K562 (cell line): ENCODE measurements around the gene GATB. TPM values are rescaled to one million over a fixed set of nuclear protein-coding genes. Genes with fewer than 3 reads are reported as not detected.

Source experiments
- ETV6 ChIP-seq, 3 experiments: fragments of 150-350 bp in 1 of 3; sonication (generic) in 1 of 3; formaldehyde crosslinking in 1 of 3; IDR thresholded peaks; 2 replicates each; pipeline versions ENCODE4 v1.6.1 to v1.8.0; 2014 to 2022; ENCODE audit warnings: borderline replicate concordance in 2 of 3, low read depth in 2 of 3, antibody characterized with exemption in 1 of 3, low read length in 1 of 3, mild to moderate bottlenecking in 1 of 3, missing genetic modification reagents in 1 of 3
- FOXK2 ChIP-seq, 2 experiments: fragments of 450-650 bp; IDR thresholded peaks in 1 of 2; conservative IDR thresholded peaks in 1 of 2; 2 replicates each; pipeline ENCODE4 v1.6.1; 2016; ENCODE audit warnings: low read depth in 2 of 2, mild to moderate bottlenecking in 1 of 2
- HOXB6 ChIP-seq: fragments of 250-450 bp; sonication (Bioruptor Pico); IDR thresholded peaks from 2 replicates; pipeline ENCODE4 v1.5.1; 2022; ENCODE audit warnings: mild to moderate bottlenecking, borderline replicate concordance
- PTBP1 ChIP-seq: fragments of 200-400 bp; formaldehyde crosslinking; IDR thresholded peaks from 2 replicates; pipeline ENCODE4 v1.6.1; 2017; ENCODE audit warnings: low read depth, low read length
- ZNF407 ChIP-seq: fragments of 450-650 bp; IDR thresholded peaks from 2 replicates; pipeline ENCODE4 v1.6.1; 2016; ENCODE audit warnings: low read depth
- ZNF655 ChIP-seq: fragments of 250-450 bp; sonication (Bioruptor Pico); IDR thresholded peaks from 2 replicates; pipeline ENCODE4 v1.5.0; 2021
- ZSCAN32 ChIP-seq: fragments of 450-650 bp; formaldehyde crosslinking; IDR thresholded peaks from 2 replicates; pipeline ENCODE4 v1.4.0; 2020; ENCODE audit warnings: mild to moderate bottlenecking, moderate library complexity
- polyA plus RNA-seq, 8 experiments: library from polyadenylated mRNA; depleted of rRNA in 4 of 8; stranded (reverse) in 5 of 8; unstranded in 3 of 8; fragments of >200 nt; fragmentation: Nextera tagmentation in 2 of 8; fragmentation: Illumina TruSeq in 1 of 8; extraction: Ambion mirVana in 2 of 8; extraction: Trizol in 1 of 8; gene quantifications; 2 replicates each; pipeline versions ENCODE4 v1.2.1 to v1.2.3, GENCODE V29; 2011 to 2014; ENCODE audit warnings: inconsistent platforms in 1 of 8, missing spikeins in 1 of 8
- total RNA-seq, 7 experiments: library from RNA; depleted of rRNA in 6 of 7; stranded (reverse); fragments of >200 nt in 6 of 7; fragmentation: Illumina TruSeq in 2 of 7; extraction: Trizol in 2 of 7; gene quantifications; 2 replicates each; pipeline versions ENCODE4 v1.2.1 to v1.2.3, GENCODE V29; 2011 to 2021; ENCODE audit warnings: low replicate concordance in 1 of 7

The GATB gene
- total and polyA plus RNA-seq, 9 of the 15 experiments (the other 6 are each of a cell fraction or from before 2014, with no cell fraction given): 15.3 to 31.8 (median 26.2) TPM

- TF ChIP-seq ZNF407 (no peak), ZSCAN32 (CRISPR knock-in tag) (no peak), ETV6 (IDR thresholded peaks at IDR 0.05; ENCODE audit: borderline replicate concordance in 1 of 2, low read depth in 2 of 2, low read length in 1 of 2) (no peak), ETV6 (CRISPR knock-in tag; IDR thresholded peaks at IDR 0.05; ENCODE audit: borderline replicate concordance) (no peak), ZNF655 (CRISPR knock-in tag) (no peak), HOXB6 (CRISPR knock-in tag) (no peak), FOXK2 (conservative IDR thresholded peaks at IDR 0.05 in 1 of 2, IDR thresholded peaks at IDR 0.05 in 1 of 2; ENCODE audit: low read depth in 2 of 2) (no peak), PTBP1 (no peak)
Observed at GRCh38 chr4:151784706-151785105, 23.9 kb upstream of the GATB start (continued).
